Activated CD4-positive, alpha-beta T cell treated with anti-CD3 and anti-CD28 coated beads for 36 hours (primary cell): ENCODE results near the gene PDLIM5. TPM values are rescaled to one million over a fixed set of nuclear protein-coding genes. Genes with fewer than 3 reads are reported as not detected.
A peak's percentile ranks its signal among the peaks of the same experiment; 100 is the strongest.

Experiments
- ATAC-seq: fragments of 200-7000 bp; cut with Tn5 transposase; one replicate; pipeline ENCODE4 v1.10.0; 2021; ENCODE audit warnings: mild to moderate bottlenecking, moderate library complexity
- CTCF ChIA-PET: fragments of 350-600 bp; sonication (Branson Sonifier 250); formaldehyde crosslinking; loops from one replicate; lab custom pipeline; 2021; ENCODE audit warnings: antibody characterized with exemption; lab: Charles Lee
- POLR2A ChIA-PET: fragments of 350-600 bp; sonication (Branson Sonifier 250); formaldehyde crosslinking; loops from one replicate; lab custom pipeline; 2021; ENCODE audit warnings: antibody characterized with exemption, inconsistent platforms; lab: Charles Lee
- DNase-seq: peaks from one replicate; pipeline ENCODE4 v3.0.0-alpha.2; 2020
- H3K27ac Mint-ChIP-seq: one replicate; pipeline ENCODE4 v1.8.0; 2021; ENCODE audit warnings: mixed read lengths
- H3K27me3 Mint-ChIP-seq: one replicate; pipeline ENCODE4 v1.8.0; 2021; ENCODE audit warnings: mixed read lengths
- H3K36me3 Mint-ChIP-seq: one replicate; pipeline ENCODE4 v1.8.0; 2021; ENCODE audit warnings: low read depth, mixed read lengths
- H3K4me1 Mint-ChIP-seq: one replicate; pipeline ENCODE4 v1.8.0; 2021; ENCODE audit warnings: mixed read lengths
- H3K4me3 Mint-ChIP-seq: one replicate; pipeline ENCODE4 v1.8.0; 2021; ENCODE audit warnings: mild to moderate bottlenecking, moderate library complexity, mixed read lengths
- H3K9me3 Mint-ChIP-seq: one replicate; pipeline ENCODE4 v1.8.0; 2021; ENCODE audit warnings: low read depth, mixed read lengths
- intact Hi-C, 2 experiments: fragments of 100-400 bp; cut with DNase I in 1 of 2; cut with micrococcal nuclease in 1 of 2; formaldehyde crosslinking; loops; one replicate each; pipeline versions ENCODE4 v1.14.2 to v1.15.1; 2022 to 2024; cut with DNase I, micrococcal nuclease
- total RNA-seq, 2 experiments: library from RNA; stranded (reverse); gene quantifications; one replicate each; pipeline ENCODE4 v1.2.3, GENCODE V29; 2021

PDLIM5 gene
- total RNA-seq, 2 experiments from 2014 or later: 25.9 to 34.3 TPM

- H3K4me1 Mint-ChIP-seq: no peaks in the 10 kb centered on the region
- peaks cover 2% of the 10 kb centered on the region for H3K36me3 Mint-ChIP-seq
- DNase-seq (no peak), ATAC-seq (no peak)
- no peaks in the 10 kb centered on the region for H3K27me3 Mint-ChIP-seq
- intact Hi-C loops: no loop called here
- CTCF ChIA-PET: no interaction called here
- no peak overlapping the region for H3K4me3 Mint-ChIP-seq
- no peak overlapping the region for H3K27ac Mint-ChIP-seq
- POLR2A ChIA-PET: no interaction called here
- H3K9me3 Mint-ChIP-seq: no peaks in the 10 kb centered on the region
Measured at GRCh38 chr4:94582517-94582916, 130.8 kb downstream of the PDLIM5 start.

DNA sequence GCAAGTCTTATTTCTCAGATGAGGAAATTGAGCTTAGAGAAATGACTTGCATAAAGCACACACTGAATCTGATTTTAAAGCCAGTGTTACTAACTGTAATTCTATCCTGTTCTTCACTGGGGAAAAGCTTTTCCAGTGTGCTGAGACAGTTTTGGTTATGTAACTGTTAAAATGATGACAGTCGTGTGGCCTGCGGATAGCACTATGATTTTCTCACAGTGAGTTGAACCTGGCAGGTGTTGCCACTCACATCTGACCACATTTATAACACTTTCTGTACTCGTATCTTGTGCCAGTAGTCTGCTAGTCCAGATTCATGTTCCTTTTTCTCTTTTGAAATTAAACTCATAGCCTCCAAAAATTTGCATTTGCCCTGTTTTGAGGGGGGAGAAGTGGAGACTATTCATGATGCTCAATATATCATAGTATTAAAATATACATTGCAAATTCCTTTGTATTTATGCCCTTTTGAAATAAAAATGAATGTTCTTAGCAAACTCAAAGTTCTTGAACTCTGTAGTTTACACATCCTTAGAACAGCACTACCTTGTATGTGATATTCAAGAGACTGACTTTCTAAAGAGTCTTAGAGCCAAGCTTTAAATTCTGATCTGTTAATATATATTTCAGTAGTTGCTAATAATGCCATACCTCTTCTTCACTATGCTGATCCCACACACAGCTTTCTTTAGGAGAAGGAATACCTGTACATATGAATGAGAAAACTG, 132.3 kb downstream of the PDLIM5 start:
- Mint-ChIP-seq H3K27ac (no peak overlapping the region), H3K9me3 (no peaks in the 10 kb centered on the region), H3K4me1 (no peaks in the 10 kb centered on the region), H3K27me3 (no peaks in the 10 kb centered on the region), H3K36me3 (peaks cover 2% of the 10 kb centered on the region), H3K4me3 (no peak overlapping the region)
- DNase-seq (no peak), ATAC-seq (no peak)
- ChIA-PET POLR2A (no interaction called here), CTCF (no interaction called here)
- intact Hi-C loops: no loop called here

GRCh38 chr4:94588896-94589693, 137.4 kb downstream of the PDLIM5 start:
- CTCF ChIA-PET: no interaction called here
- no peak overlapping the region for H3K27ac Mint-ChIP-seq
- H3K4me1 Mint-ChIP-seq: no peaks in the 10 kb centered on the region
- POLR2A ChIA-PET: no interaction called here
- intact Hi-C loops: no loop called here
- H3K27me3 Mint-ChIP-seq: no peaks in the 10 kb centered on the region
- ATAC-seq (no peak), DNase-seq (no peak)
- H3K4me3 Mint-ChIP-seq: no peak overlapping the region
- no peaks in the 10 kb centered on the region for H3K9me3 Mint-ChIP-seq
- peaks cover 10% of the 10 kb centered on the region for H3K36me3 Mint-ChIP-seq

DNA sequence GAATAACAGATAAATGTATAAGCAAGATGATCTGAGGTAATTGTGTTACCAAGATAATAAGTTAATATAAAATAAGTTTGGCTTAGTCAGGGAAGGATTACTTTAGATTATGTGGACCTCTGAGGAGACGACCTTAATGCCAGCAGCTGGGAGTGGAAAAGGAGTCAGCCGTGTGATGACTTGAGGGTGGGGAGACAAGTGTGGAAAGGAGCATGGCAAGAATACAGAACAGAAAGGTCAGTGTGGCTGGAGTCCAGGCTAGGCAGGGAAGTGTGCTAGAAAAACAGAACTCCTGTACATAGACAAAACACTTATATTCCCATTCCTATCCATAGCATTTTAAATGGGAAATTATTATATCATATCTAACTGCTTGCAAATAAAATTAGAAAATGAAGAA, 138.8 kb downstream of the PDLIM5 start:
- H3K4me1 Mint-ChIP-seq: no peaks in the 10 kb centered on the region
- H3K9me3 Mint-ChIP-seq: no peaks in the 10 kb centered on the region
- no peak for ATAC-seq
- POLR2A ChIA-PET: no interaction called here
- peaks cover 9% of the 10 kb centered on the region for H3K36me3 Mint-ChIP-seq
- H3K27ac Mint-ChIP-seq: no peak overlapping the region
- CTCF ChIA-PET: interaction anchor here (1.2 kb wide), 1 partner anchor 184 kb away, joined by 6 read pairs; no protein-coding TSS in a partner anchor
- no peak overlapping the region for H3K4me3 Mint-ChIP-seq
- H3K27me3 Mint-ChIP-seq: no peaks in the 10 kb centered on the region
- DNase-seq: no peak
- intact Hi-C loops: no loop called here

DNA sequence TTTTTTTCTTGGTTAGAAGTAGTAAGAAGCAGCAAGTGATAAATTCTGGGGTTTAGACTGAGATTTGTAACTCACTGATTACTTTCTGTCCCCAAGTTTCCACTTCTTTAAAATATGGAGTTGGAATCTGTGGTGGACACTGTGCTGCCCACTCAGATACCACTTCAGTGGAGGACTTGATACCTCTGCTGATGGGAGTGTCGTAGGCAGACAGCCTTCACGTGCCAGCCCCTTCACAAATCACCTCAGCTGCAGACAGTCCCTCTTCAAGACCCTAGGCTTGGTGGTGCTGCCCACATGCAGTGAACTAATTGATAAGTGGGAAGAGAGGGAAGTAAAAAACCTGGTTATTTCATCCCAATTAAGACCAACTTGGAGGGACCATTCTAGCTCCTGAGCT, 139.5 kb downstream of the PDLIM5 start:
- intact Hi-C loops: no loop called here
- CTCF ChIA-PET: interaction anchor here (1.0 to 1.2 kb wide), 2 partner anchors 183 to 184 kb away, joined by 3 to 6 read pairs; no protein-coding TSS in a partner anchor
- no peak overlapping the region for H3K27ac Mint-ChIP-seq
- H3K36me3 Mint-ChIP-seq: peaks cover 8% of the 10 kb centered on the region
- no peaks in the 10 kb centered on the region for H3K4me1 Mint-ChIP-seq
- no peaks in the 10 kb centered on the region for H3K27me3 Mint-ChIP-seq
- H3K9me3 Mint-ChIP-seq: no peaks in the 10 kb centered on the region
- no peak for DNase-seq
- no peak for ATAC-seq
- H3K4me3 Mint-ChIP-seq: no peak overlapping the region
- POLR2A ChIA-PET: no interaction called here

DNA sequence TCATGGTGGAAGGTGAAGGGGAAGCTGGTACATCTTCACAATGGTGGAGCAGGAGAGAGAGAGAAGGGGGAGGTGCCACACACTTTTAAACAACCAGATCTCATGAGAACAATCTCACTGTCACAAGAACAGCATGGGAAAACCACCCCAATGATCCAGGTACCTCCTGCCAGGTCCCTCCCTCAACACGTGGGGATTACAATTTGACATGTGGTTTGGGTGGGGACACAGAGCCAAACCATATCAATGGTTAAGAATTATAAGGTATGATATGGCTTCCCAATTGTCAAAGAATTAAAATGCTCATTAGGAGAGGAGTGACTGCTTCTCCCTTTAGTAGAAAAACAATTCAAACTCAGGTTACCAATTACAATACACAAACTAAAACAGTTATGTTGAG, 143.3 kb downstream of the PDLIM5 start:
- ChIA-PET CTCF (interaction anchor here (0.6 to 1.7 kb wide), 4 partner anchors 142 to 188 kb away, joined by 3 to 12 read pairs (median 4); no protein-coding TSS in a partner anchor), POLR2A (no interaction called here)
- intact Hi-C loops: loop anchor here in 1 of 2 experiments (5.0 kb wide), 1 partner anchor 143 kb away; the partner anchor contains the start of gene PDLIM5
- Mint-ChIP-seq H3K36me3 (peaks cover 8% of the 10 kb centered on the region), H3K4me3 (no peak overlapping the region), H3K9me3 (no peaks in the 10 kb centered on the region), H3K27ac (no peak overlapping the region), H3K27me3 (no peaks in the 10 kb centered on the region), H3K4me1 (no peaks in the 10 kb centered on the region)
- no peak for DNase-seq
- no peak for ATAC-seq

DNA sequence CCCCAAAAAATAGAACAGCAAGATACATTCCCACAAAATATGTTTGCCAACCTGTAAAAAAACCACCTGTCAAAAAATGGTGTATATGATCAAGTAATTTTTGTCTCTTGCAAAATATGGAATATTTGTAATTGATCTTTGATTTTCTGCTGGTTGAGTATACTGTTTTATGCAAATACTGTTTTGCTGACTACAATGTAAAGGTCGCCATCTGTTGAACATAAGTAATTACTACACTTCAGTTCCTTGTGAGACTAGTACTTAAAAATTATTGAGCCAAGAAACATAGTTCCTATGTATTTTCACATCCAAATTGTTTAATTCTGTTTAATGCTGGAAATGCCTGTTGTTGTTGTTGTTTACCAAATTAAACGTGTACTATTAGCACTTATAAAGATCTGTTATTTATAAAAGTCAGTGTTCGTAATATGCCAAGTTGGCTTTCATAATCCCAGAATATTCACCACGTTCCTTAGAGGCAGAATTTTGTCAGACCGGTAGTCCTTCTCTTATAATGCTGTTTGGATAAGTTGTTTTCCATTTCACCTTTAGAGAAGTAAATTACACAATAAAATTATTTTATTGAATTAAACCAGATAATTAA, 144.2 kb downstream of the PDLIM5 start:
- Mint-ChIP-seq H3K36me3 (peaks cover 8% of the 10 kb centered on the region), H3K4me1 (no peaks in the 10 kb centered on the region), H3K27me3 (no peaks in the 10 kb centered on the region), H3K9me3 (no peaks in the 10 kb centered on the region), H3K27ac (no peak overlapping the region), H3K4me3 (no peak overlapping the region)
- peak; percentile 53 for ATAC-seq
- DNase-seq: no peak
- POLR2A ChIA-PET: no interaction called here
- intact Hi-C loops: loop anchor here (1.0 to 5.0 kb wide), 4 partner anchors 144 to 807 kb away; partner anchors contain the start of gene PDLIM5 (in 1 of the 2)
- CTCF ChIA-PET: interaction anchor here (0.6 to 1.7 kb wide), 4 partner anchors 143 to 390 kb away, joined by 4 to 12 read pairs (median 4); no protein-coding TSS in a partner anchor

GRCh38 chr4:94598758-94599157, 147.0 kb downstream of the PDLIM5 start:
- intact Hi-C loops: loop anchor here in 1 of 2 experiments (5.0 kb wide), 1 partner anchor 146 kb away; the partner anchor contains the start of gene PDLIM5
- H3K4me3 Mint-ChIP-seq: no peak overlapping the region
- H3K27ac Mint-ChIP-seq: no peak overlapping the region
- H3K9me3 Mint-ChIP-seq: no peaks in the 10 kb centered on the region
- CTCF ChIA-PET: interaction anchor here (0.8 to 1.3 kb wide), 2 partner anchors 191 to 192 kb away, joined by 4 to 9 read pairs; no protein-coding TSS in a partner anchor
- H3K27me3 Mint-ChIP-seq: no peaks in the 10 kb centered on the region
- no peaks in the 10 kb centered on the region for H3K36me3 Mint-ChIP-seq
- POLR2A ChIA-PET: no interaction called here
- ATAC-seq (no peak), DNase-seq (no peak)
- no peaks in the 10 kb centered on the region for H3K4me1 Mint-ChIP-seq

DNA sequence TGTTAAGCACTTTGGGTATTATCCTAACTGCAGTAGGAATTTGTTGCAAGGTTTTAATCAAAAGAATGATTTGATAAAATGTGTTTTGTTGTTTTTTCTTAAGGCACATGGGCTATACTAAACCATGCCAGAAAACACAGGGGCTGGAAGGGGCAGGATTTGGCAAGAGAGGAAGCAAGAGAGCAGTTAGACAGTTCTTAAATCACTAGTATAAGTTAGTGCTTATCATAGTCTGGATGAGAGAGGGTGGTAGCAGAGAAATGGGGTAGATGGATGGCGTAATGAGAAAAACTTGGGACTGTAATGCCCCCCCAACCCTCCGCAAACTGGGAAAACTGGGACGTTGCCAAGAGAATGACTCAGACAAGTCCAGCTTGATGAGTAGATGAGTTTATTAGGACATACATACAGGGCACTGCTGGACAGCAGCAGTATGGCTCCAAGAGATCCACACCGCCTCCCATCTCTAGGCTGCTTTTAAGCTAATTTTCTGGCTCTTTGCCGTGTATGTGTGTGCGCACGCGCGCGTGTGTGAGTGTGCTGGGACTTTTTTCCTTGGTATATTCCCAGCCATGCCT, 151.5 kb downstream of the PDLIM5 start:
- ATAC-seq (no peak), DNase-seq (no peak)
- H3K9me3 Mint-ChIP-seq: no peaks in the 10 kb centered on the region
- CTCF ChIA-PET: no interaction called here
- H3K4me3 Mint-ChIP-seq: no peak overlapping the region
- no peaks in the 10 kb centered on the region for H3K27me3 Mint-ChIP-seq
- H3K27ac Mint-ChIP-seq: no peak overlapping the region
- POLR2A ChIA-PET: no interaction called here
- no peaks in the 10 kb centered on the region for H3K4me1 Mint-ChIP-seq
- intact Hi-C loops: no loop called here
- no peaks in the 10 kb centered on the region for H3K36me3 Mint-ChIP-seq

GRCh38 chr4:94605241-94605805, 153.6 kb downstream of the PDLIM5 start:
- no peak overlapping the region for H3K4me3 Mint-ChIP-seq
- ATAC-seq (no peak), DNase-seq (no peak)
- ChIA-PET CTCF (no interaction called here), POLR2A (no interaction called here)
- H3K4me1 Mint-ChIP-seq: peaks cover 4% of the 10 kb centered on the region
- H3K36me3 Mint-ChIP-seq: no peaks in the 10 kb centered on the region
- intact Hi-C loops: no loop called here
- H3K9me3 Mint-ChIP-seq: no peaks in the 10 kb centered on the region
- no peaks in the 10 kb centered on the region for H3K27me3 Mint-ChIP-seq
- H3K27ac Mint-ChIP-seq: no peak overlapping the region

GRCh38 chr4:94610145-94610544, 158.4 kb downstream of the PDLIM5 start:
- H3K4me1 Mint-ChIP-seq: peaks cover 11% of the 10 kb centered on the region
- CTCF ChIA-PET: interaction anchor here (0.5 to 3.1 kb wide), 3 partner anchors 10 to 1821 kb away, joined by 3 to 11 read pairs (median 4); no protein-coding TSS in a partner anchor
- ATAC-seq: no peak
- intact Hi-C loops: no loop called here
- H3K4me3 Mint-ChIP-seq: no peak overlapping the region
- POLR2A ChIA-PET: no interaction called here
- no peaks in the 10 kb centered on the region for H3K27me3 Mint-ChIP-seq
- H3K27ac Mint-ChIP-seq: no peak overlapping the region
- H3K36me3 Mint-ChIP-seq: no peaks in the 10 kb centered on the region
- no peak for DNase-seq
- H3K9me3 Mint-ChIP-seq: no peaks in the 10 kb centered on the region
